Lung (tissue), 12 donors: ENCODE data around the gene PPP1R1B. TPM values are rescaled to one million over a fixed set of nuclear protein-coding genes. Genes with fewer than 3 reads are reported as not detected.

ENCODE experiments used
- ATAC-seq: fragments of 200-7000 bp; cut with Tn5 transposase; one replicate; pipeline ENCODE4 v1.9.1; 2020; ENCODE audit warnings: moderate number of reproducible peaks; ENCODE audit not compliant: insufficient read depth, low FRiP score
- DNase-seq, 3 donors: peaks; one replicate each; pipeline ENCODE4 v3.0.0-alpha.2; 2013 to 2017
- H3K27ac ChIP-seq, 2 donors: one replicate each; pipeline ENCODE4 v1.5.1; 2013; ENCODE audit warnings: mild to moderate bottlenecking in 2 of 2, moderate library complexity in 2 of 2, control low read depth in 1 of 2, inconsistent platforms in 1 of 2, low read depth in 1 of 2, low read length in 1 of 2
- H3K27me3 ChIP-seq, 3 donors: one replicate each; pipeline ENCODE4 v1.5.1; 2013; ENCODE audit warnings: low read length in 2 of 3; ENCODE audit not compliant: control insufficient read depth in 3 of 3, insufficient read depth in 3 of 3
- H3K36me3 ChIP-seq, 4 donors: one replicate each; pipeline ENCODE4 v1.5.1; 2013; ENCODE audit warnings: low read length in 4 of 4, mild to moderate bottlenecking in 1 of 4, moderate library complexity in 1 of 4; ENCODE audit not compliant: control insufficient read depth in 4 of 4, insufficient read depth in 4 of 4
- H3K4me1 ChIP-seq, 5 donors: one replicate each; pipeline ENCODE4 v1.5.1; 2013; ENCODE audit warnings: low read length in 5 of 5, mild to moderate bottlenecking in 2 of 5, moderate library complexity in 1 of 5; ENCODE audit not compliant: control insufficient read depth in 5 of 5, insufficient read depth in 5 of 5
- H3K4me3 ChIP-seq: one replicate; pipeline ENCODE4 v1.5.1; 2013; ENCODE audit warnings: mild to moderate bottlenecking, control low read depth, moderate library complexity
- H3K9ac ChIP-seq, 2 donors: one replicate each; pipeline ENCODE4 v1.5.1; 2013; ENCODE audit warnings: low read length in 2 of 2, control low read depth in 1 of 2; ENCODE audit not compliant: insufficient read depth in 1 of 2
- H3K9me3 ChIP-seq, 4 donors: one replicate each; pipeline ENCODE4 v1.5.1; 2013; ENCODE audit warnings: low read length in 3 of 4, mild to moderate bottlenecking in 1 of 4, moderate library complexity in 1 of 4; ENCODE audit not compliant: control insufficient read depth in 4 of 4, insufficient read depth in 3 of 4
- WGBS, 2 donors: extraction: QIAGEN DNeasy Blood & Tissue Kit; methylation state at CpG; one replicate each; pipeline ENCODE4 v1.1.7; 2013; 5-methylcytosine and 5-hydroxymethylcytosine counted together
- polyA plus RNA-seq, 2 donors: library from polyadenylated mRNA; stranded (reverse); fragments of 200-250 nt; gene quantifications; one replicate each; pipeline ENCODE4 v1.2.1, GENCODE V29; 2013
- total RNA-seq, 2 donors: library from RNA; depleted of rRNA in 1 of 2; stranded (reverse); fragments of >200 nt in 1 of 2; gene quantifications; one replicate each; pipeline ENCODE4 v1.2.1, GENCODE V29; 2014 to 2021
- TF ChIP-seq, protein P1 (sequence below): IDR thresholded peaks from 2 replicates; pipeline ENCODE4 v1.5.1; 2012; ENCODE audit warnings: mild to moderate bottlenecking; ENCODE audit errors: control extremely low read depth, extremely low read depth
- donor health status: control.
- donor health status: control.
- donor health status: Bipolar disorder and iron deficiency.
- donor health status: healthy.
- donor health status: DM: yes; HTN: yes; CAD: no.

PPP1R1B gene
- total and polyA plus RNA-seq, 4 donors, result 21.3 to 36.4 (median 24.8) TPM

DNA sequence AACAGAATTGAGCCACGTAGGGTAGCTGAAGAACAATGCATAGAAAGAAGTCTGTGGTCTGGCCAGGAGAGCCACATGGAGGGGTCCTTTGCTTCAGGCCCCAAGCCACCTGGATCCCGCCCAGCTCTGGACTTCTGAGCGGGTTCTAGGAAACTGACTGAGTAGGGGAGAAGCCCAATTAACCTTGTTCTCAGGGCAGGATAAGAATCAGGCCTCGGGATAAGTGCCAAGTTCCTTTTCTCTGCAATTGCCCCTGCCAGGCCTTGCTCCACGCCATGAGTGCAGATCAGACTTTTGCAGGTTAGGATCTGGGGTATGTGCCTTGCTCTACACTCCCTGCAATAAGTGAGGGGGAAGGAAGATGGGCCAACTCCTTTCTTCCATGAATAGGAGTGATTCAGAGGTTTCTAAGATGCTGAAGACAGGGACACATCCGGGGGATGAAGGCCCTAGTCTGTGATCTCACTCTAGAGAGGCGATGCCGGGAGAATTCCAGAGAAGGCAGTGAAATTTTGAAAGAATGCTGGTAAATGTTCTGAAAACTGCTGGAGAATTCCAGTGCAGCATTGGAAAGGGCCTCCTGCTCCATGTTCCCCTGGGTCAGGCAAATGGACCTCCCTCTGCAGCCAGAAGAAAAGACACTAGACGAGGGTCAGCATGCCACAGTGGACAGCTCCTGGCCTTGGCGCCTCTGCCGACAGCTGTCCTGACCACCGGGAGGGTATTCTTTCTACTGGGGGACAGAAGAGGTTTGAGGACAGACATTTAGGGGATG, 24.8 kb upstream of the PPP1R1B start:
- no peak for ATAC-seq
- Histone ChIP-seq H3K27ac (no peak overlapping the region), H3K36me3 (no peaks in the 10 kb centered on the region), H3K9ac (no peak overlapping the region), H3K4me1 (peaks cover 0 to 25% (median 14%) of the 10 kb centered on the region in 5 donors), H3K4me3 (no peak overlapping the region), H3K9me3 (peaks cover 0 to 8% (median 0%) of the 10 kb centered on the region in 4 donors), H3K27me3 (peaks cover 25 to 88% (median 84%) of the 10 kb centered on the region in 3 donors)
- no peak for DNase-seq
- 27 to 40% methylated on average over 12 of the region's 12 CpGs for whole genome bisulfite sequencing, 2 donors
- TF ChIP-seq, protein P1, sequence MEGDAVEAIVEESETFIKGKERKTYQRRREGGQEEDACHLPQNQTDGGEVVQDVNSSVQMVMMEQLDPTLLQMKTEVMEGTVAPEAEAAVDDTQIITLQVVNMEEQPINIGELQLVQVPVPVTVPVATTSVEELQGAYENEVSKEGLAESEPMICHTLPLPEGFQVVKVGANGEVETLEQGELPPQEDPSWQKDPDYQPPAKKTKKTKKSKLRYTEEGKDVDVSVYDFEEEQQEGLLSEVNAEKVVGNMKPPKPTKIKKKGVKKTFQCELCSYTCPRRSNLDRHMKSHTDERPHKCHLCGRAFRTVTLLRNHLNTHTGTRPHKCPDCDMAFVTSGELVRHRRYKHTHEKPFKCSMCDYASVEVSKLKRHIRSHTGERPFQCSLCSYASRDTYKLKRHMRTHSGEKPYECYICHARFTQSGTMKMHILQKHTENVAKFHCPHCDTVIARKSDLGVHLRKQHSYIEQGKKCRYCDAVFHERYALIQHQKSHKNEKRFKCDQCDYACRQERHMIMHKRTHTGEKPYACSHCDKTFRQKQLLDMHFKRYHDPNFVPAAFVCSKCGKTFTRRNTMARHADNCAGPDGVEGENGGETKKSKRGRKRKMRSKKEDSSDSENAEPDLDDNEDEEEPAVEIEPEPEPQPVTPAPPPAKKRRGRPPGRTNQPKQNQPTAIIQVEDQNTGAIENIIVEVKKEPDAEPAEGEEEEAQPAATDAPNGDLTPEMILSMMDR, result no peak

DNA sequence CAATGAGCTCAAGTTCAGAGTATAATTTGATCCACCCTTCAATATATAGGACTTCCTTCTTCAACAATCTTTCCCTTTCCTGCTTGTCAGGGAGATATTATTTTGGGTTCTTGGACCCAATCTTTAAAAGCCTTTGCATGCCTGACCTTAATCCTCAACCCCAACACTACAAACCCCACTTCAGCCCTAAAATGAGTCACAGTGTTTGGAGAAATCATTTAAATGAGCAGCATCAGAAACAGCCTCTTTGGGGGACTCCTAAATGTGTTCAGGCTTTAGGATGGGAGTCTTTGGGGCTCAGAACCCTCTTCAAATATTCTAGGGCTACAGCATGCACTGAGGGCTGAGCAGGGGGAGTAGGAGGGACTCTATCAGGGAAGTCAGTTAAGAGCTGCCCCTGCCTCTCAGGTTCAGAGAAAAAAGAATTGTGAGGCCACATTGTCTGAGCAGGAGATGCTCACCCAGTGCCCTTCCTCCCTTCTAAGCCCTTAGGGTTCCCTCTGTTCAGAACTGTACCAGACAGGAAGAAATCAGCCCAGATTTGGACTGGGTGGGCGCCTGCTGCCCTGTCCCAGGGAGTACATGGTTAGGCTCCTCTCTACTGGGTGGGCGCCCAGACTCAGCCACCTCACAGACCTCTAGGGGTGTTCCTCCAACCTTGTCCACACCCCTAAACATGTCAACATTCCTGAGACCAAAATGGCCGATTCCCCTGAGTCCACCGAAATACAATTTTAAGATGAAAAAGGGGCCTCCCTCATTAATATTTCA, 24.0 kb upstream of the PPP1R1B start:
- Histone ChIP-seq H3K9ac (no peak overlapping the region), H3K36me3 (no peaks in the 10 kb centered on the region), H3K9me3 (peaks cover 0 to 8% (median 0%) of the 10 kb centered on the region in 4 donors), H3K27ac (no peak overlapping the region), H3K4me3 (no peak overlapping the region), H3K27me3 (peaks cover 25 to 87% (median 83%) of the 10 kb centered on the region in 3 donors), H3K4me1 (peaks cover 0 to 25% (median 14%) of the 10 kb centered on the region in 5 donors)
- ATAC-seq, result no peak
- WGBS, 2 donors, result 34 to 38% methylated on average over 4 of the region's 4 CpGs
- no peak for DNase-seq
- TF ChIP-seq, protein P1, result no peak

DNA sequence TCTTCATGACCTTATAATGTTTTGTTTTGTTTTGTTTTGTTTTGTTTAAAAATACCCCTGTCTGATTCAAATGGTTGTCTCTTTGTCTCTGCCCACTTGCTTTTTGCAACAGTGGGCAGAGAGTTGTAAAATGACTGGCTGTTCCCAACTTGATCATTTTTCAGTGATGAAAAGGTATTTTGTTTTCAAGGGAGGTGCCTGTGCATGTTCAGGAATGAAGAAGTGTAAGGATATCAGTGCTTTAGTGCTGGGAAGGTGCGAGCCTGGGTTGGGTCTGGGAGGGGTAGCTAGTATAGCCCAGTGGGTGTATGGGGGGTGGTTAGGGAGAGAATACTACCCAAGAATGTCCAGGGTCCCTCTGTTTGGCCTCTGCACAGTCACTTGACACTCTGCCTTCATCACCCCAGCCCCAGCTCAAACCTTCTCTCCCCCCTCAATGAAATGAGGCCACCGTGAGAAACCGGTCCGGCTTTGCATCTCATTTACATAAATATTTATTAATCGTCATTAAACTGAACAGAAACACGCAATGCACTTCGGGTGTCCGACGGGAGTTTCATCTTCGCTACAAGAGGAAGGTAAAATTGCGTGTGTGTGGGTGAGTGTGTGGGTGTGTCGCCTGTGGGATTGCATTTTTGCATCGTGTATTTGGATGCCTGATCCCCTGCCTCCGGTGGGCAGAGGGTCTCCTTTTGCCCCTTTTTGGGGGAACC, 23.3 kb upstream of the PPP1R1B start:
- peaks cover 0 to 5% (median 0%) of the 10 kb centered on the region in 4 donors for H3K9me3 ChIP-seq
- H3K9ac ChIP-seq, result no peak overlapping the region
- no peaks in the 10 kb centered on the region for H3K36me3 ChIP-seq
- peaks cover 27 to 87% (median 82%) of the 10 kb centered on the region in 3 donors for H3K27me3 ChIP-seq
- DNase-seq (no peak), ATAC-seq (no peak)
- no peak overlapping the region for H3K4me3 ChIP-seq
- no peak overlapping the region for H3K27ac ChIP-seq
- peaks cover 0 to 25% (median 14%) of the 10 kb centered on the region in 5 donors for H3K4me1 ChIP-seq
- 6 to 9% methylated on average over 14 of the region's 14 CpGs for WGBS, 2 donors
- TF ChIP-seq, protein P1, result no peak
